HEK293 (cell line): Measurements from ENCODE around the gene KLRC4.

Source experiments
- BCL11A ChIP-seq: fragments of 450-650 bp; formaldehyde crosslinking; IDR thresholded peaks from 2 replicates; pipeline ENCODE4 v1.5.1; 2016; ENCODE audit warnings: low read depth, missing biosample characterization, missing genetic modification characterization
- BCL11B ChIP-seq: fragments of 450-650 bp; formaldehyde crosslinking; IDR thresholded peaks from 2 replicates; pipeline ENCODE4 v1.5.1; 2016; ENCODE audit warnings: low read depth, missing biosample characterization, missing genetic modification characterization
- GLI4 ChIP-seq: fragments of 450-650 bp; formaldehyde crosslinking; IDR thresholded peaks from 2 replicates; pipeline ENCODE4 v1.5.1; 2016; ENCODE audit warnings: missing biosample characterization, missing genetic modification characterization
- GLIS2 ChIP-seq: fragments of 450-650 bp; formaldehyde crosslinking; IDR thresholded peaks from 2 replicates; pipeline ENCODE4 v1.5.1; 2016; ENCODE audit warnings: missing biosample characterization, missing genetic modification characterization
- HIC1 ChIP-seq: fragments of 450-650 bp; formaldehyde crosslinking; IDR thresholded peaks from 2 replicates; pipeline ENCODE4 v1.5.1; 2016; ENCODE audit warnings: missing biosample characterization, missing genetic modification characterization
- KLF1 ChIP-seq: fragments of 450-650 bp; formaldehyde crosslinking; IDR thresholded peaks from 2 replicates; pipeline ENCODE4 v1.5.1; 2016; ENCODE audit warnings: missing biosample characterization, missing genetic modification characterization
- SP7 ChIP-seq: fragments of 450-650 bp; formaldehyde crosslinking; IDR thresholded peaks from 2 replicates; pipeline ENCODE4 v1.5.1; 2016; ENCODE audit warnings: missing biosample characterization, missing genetic modification characterization
- ZFHX2 ChIP-seq: fragments of 450-650 bp; formaldehyde crosslinking; conservative IDR thresholded peaks from 2 replicates; pipeline ENCODE4 v1.5.1; 2016; ENCODE audit warnings: missing biosample characterization, missing genetic modification characterization
- ZNF10 ChIP-seq: fragments of 450-650 bp; formaldehyde crosslinking; IDR thresholded peaks from 2 replicates; pipeline ENCODE4 v1.5.1; 2017; ENCODE audit warnings: missing biosample characterization, missing genetic modification characterization
- ZNF155 ChIP-seq: fragments of 450-650 bp; formaldehyde crosslinking; IDR thresholded peaks from 2 replicates; pipeline ENCODE4 v1.5.1; 2016; ENCODE audit warnings: missing biosample characterization, missing genetic modification characterization
- ZNF18 ChIP-seq: fragments of 450-650 bp; formaldehyde crosslinking; IDR thresholded peaks from 2 replicates; pipeline ENCODE4 v1.5.1; 2016; ENCODE audit warnings: missing biosample characterization, missing genetic modification characterization
- ZNF223 ChIP-seq: fragments of 450-650 bp; formaldehyde crosslinking; IDR thresholded peaks from 2 replicates; pipeline ENCODE4 v1.5.1; 2016; ENCODE audit warnings: missing biosample characterization, missing genetic modification characterization
- ZNF292 ChIP-seq: fragments of 450-650 bp; formaldehyde crosslinking; IDR thresholded peaks from 2 replicates; pipeline ENCODE4 v1.5.1; 2016; ENCODE audit warnings: low read depth, missing biosample characterization, missing genetic modification characterization, borderline replicate concordance
- ZNF391 ChIP-seq: fragments of 450-650 bp; formaldehyde crosslinking; IDR thresholded peaks from 2 replicates; pipeline ENCODE4 v1.5.1; 2016; ENCODE audit warnings: low read depth, missing biosample characterization, missing genetic modification characterization, borderline replicate concordance
- ZNF48 ChIP-seq: fragments of 450-650 bp; formaldehyde crosslinking; IDR thresholded peaks from 2 replicates; pipeline ENCODE4 v1.5.1; 2016; ENCODE audit warnings: missing biosample characterization, missing genetic modification characterization
- ZNF518A ChIP-seq: fragments of 450-650 bp; formaldehyde crosslinking; conservative IDR thresholded peaks from 2 replicates; pipeline ENCODE4 v1.5.1; 2016; ENCODE audit warnings: low read depth, missing biosample characterization, missing genetic modification characterization
- ZNF521 ChIP-seq: fragments of 450-650 bp; formaldehyde crosslinking; IDR thresholded peaks from 2 replicates; pipeline ENCODE4 v1.5.1; 2017; ENCODE audit warnings: missing biosample characterization, mild to moderate bottlenecking, missing genetic modification characterization
- ZNF530 ChIP-seq: fragments of 450-650 bp; formaldehyde crosslinking; IDR thresholded peaks from 2 replicates; pipeline ENCODE4 v1.5.1; 2016; ENCODE audit warnings: low read depth, missing biosample characterization, missing genetic modification characterization
- ZNF585B ChIP-seq: fragments of 450-650 bp; formaldehyde crosslinking; IDR thresholded peaks from 2 replicates; pipeline ENCODE4 v1.5.1; 2016; ENCODE audit warnings: missing biosample characterization, missing genetic modification characterization
- ZNF596 ChIP-seq: fragments of 450-650 bp; IDR thresholded peaks from 2 replicates; pipeline ENCODE4 v1.5.0; 2018; ENCODE audit warnings: missing biosample characterization, mild to moderate bottlenecking, missing genetic modification characterization, moderate library complexity
- ZNF610 ChIP-seq: fragments of 450-650 bp; formaldehyde crosslinking; IDR thresholded peaks from 2 replicates; pipeline ENCODE4 v1.5.1; 2016; ENCODE audit warnings: missing biosample characterization, missing genetic modification characterization, borderline replicate concordance
- ZNF621 ChIP-seq: fragments of 450-650 bp; formaldehyde crosslinking; IDR thresholded peaks from 2 replicates; pipeline ENCODE4 v1.5.1; 2017; ENCODE audit warnings: missing biosample characterization, missing genetic modification characterization
- ZNF677 ChIP-seq: fragments of 450-650 bp; IDR thresholded peaks from 2 replicates; pipeline ENCODE4 v1.5.0; 2018; ENCODE audit warnings: missing biosample characterization, mild to moderate bottlenecking, missing genetic modification characterization, moderate library complexity
- ZNF701 ChIP-seq: fragments of 450-650 bp; formaldehyde crosslinking; IDR thresholded peaks from 2 replicates; pipeline ENCODE4 v1.5.1; 2016; ENCODE audit warnings: missing biosample characterization, missing genetic modification characterization
- ZNF791 ChIP-seq: fragments of 450-650 bp; formaldehyde crosslinking; IDR thresholded peaks from 2 replicates; pipeline ENCODE4 v1.5.1; 2016; ENCODE audit warnings: missing biosample characterization, missing genetic modification characterization
- ZSCAN23 ChIP-seq: fragments of 450-650 bp; formaldehyde crosslinking; IDR thresholded peaks from 2 replicates; pipeline ENCODE4 v1.5.1; 2016; ENCODE audit warnings: missing biosample characterization, missing genetic modification characterization
- ZXDB ChIP-seq: fragments of 450-650 bp; formaldehyde crosslinking; IDR thresholded peaks from 2 replicates; pipeline ENCODE4 v1.5.1; 2016; ENCODE audit warnings: missing biosample characterization, missing genetic modification characterization
- TF ChIP-seq, protein P1 (sequence below): fragments of 450-650 bp; formaldehyde crosslinking; IDR thresholded peaks from 2 replicates; pipeline ENCODE4 v1.5.1; 2017; ENCODE audit warnings: missing biosample characterization, missing genetic modification characterization
- TF ChIP-seq, protein P2 (sequence below): fragments of 450-650 bp; formaldehyde crosslinking; IDR thresholded peaks from 2 replicates; pipeline ENCODE4 v1.5.1; 2017; ENCODE audit warnings: missing biosample characterization, missing genetic modification characterization

KLRC4 gene

GRCh38 chr12:10363914-10364814 lies 45.4 kb downstream of the KLRC4 start (continued):
- TF ChIP-seq KLF1 (tag by site-specific recombination) (no peak), ZNF530 (tag by site-specific recombination) (no peak), ZNF18 (tag by site-specific recombination) (peak; percentile 90), ZNF292 (tag by site-specific recombination) (no peak), ZXDB (peak; percentile 90), SP7 (tag by site-specific recombination) (no peak), ZNF521 (tag by site-specific recombination) (no peak), ZNF155 (no peak), ZFHX2 (no peak), HIC1 (tag by site-specific recombination) (no peak), ZNF701 (no peak), ZNF10 (tag by site-specific recombination) (peak; percentile 66; the same call in 1 of the 2 replicates), GLIS2 (peak; percentile 72), ZNF223 (no peak), BCL11B (tag by site-specific recombination) (no peak), ZNF610 (tag by site-specific recombination) (no peak), ZNF791 (tag by site-specific recombination) (no peak), ZNF677 (tag by site-specific recombination) (no peak), ZNF596 (tag by site-specific recombination) (no peak), ZNF585B (tag by site-specific recombination) (no peak), ZSCAN23 (no peak), ZNF48 (tag by site-specific recombination) (no peak), ZNF621 (tag by site-specific recombination) (no peak), BCL11A (tag by site-specific recombination) (no peak), GLI4 (tag by site-specific recombination) (no peak), ZNF518A (tag by site-specific recombination) (no peak), ZNF391 (tag by site-specific recombination) (no peak)
- TF ChIP-seq, protein P1, sequence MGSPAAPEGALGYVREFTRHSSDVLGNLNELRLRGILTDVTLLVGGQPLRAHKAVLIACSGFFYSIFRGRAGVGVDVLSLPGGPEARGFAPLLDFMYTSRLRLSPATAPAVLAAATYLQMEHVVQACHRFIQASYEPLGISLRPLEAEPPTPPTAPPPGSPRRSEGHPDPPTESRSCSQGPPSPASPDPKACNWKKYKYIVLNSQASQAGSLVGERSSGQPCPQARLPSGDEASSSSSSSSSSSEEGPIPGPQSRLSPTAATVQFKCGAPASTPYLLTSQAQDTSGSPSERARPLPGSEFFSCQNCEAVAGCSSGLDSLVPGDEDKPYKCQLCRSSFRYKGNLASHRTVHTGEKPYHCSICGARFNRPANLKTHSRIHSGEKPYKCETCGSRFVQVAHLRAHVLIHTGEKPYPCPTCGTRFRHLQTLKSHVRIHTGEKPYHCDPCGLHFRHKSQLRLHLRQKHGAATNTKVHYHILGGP = no peak
- TF ChIP-seq, protein P2, sequence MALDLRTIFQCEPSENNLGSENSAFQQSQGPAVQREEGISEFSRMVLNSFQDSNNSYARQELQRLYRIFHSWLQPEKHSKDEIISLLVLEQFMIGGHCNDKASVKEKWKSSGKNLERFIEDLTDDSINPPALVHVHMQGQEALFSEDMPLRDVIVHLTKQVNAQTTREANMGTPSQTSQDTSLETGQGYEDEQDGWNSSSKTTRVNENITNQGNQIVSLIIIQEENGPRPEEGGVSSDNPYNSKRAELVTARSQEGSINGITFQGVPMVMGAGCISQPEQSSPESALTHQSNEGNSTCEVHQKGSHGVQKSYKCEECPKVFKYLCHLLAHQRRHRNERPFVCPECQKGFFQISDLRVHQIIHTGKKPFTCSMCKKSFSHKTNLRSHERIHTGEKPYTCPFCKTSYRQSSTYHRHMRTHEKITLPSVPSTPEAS = no peak
